Astrocyte (in vitro differentiated cells and primary cell): ENCODE measurements around the gene RPL13. TPM values are rescaled to one million over a fixed set of nuclear protein-coding genes. Genes with fewer than 3 reads are reported as not detected.

Experiments
- DNase-seq: peaks from one replicate; pipeline ENCODE4 v3.0.0-alpha.2; 2010; ENCODE audit warnings: low read depth
- FAIRE-seq: peaks from 2 replicates; lab custom pipeline; 2011; peaks lifted over from hg19 to GRCh38; lab: Jason Lieb, UNC
- H2AFZ ChIP-seq: 2 replicates; pipeline ENCODE4 v1.6.0; 2012; ENCODE audit warnings: low read depth, low read length, inconsistent platforms
- H3K27ac ChIP-seq: 2 replicates; pipeline ENCODE4 v1.5.1; 2011; ENCODE audit warnings: low read depth, low read length, inconsistent platforms
- H3K27me3 ChIP-seq: 2 replicates; pipeline ENCODE4 v1.6.0; 2011; ENCODE audit warnings: low read length, inconsistent platforms; ENCODE audit not compliant: insufficient read depth
- H3K36me3 ChIP-seq: 2 replicates; pipeline ENCODE4 v1.5.1; 2011; ENCODE audit warnings: low read length, inconsistent platforms; ENCODE audit not compliant: insufficient read depth
- H3K4me1 ChIP-seq: 2 replicates; pipeline ENCODE4 v1.5.1; 2011; ENCODE audit warnings: low read length, inconsistent platforms; ENCODE audit not compliant: insufficient read depth
- H3K4me2 ChIP-seq: 2 replicates; pipeline ENCODE4 v1.6.0; 2012; ENCODE audit warnings: low read length, inconsistent platforms
- H3K4me3 ChIP-seq: 2 replicates; pipeline ENCODE4 v1.5.1; 2011; ENCODE audit warnings: low read depth, mild to moderate bottlenecking, low read length, inconsistent platforms; ENCODE audit not compliant: insufficient read depth
- H3K79me2 ChIP-seq: 2 replicates; pipeline ENCODE4 v1.6.0; 2012; ENCODE audit warnings: mild to moderate bottlenecking, low read length, inconsistent platforms; ENCODE audit not compliant: insufficient read depth
- H3K9ac ChIP-seq: 2 replicates; pipeline ENCODE4 v1.6.0; 2012; ENCODE audit warnings: mild to moderate bottlenecking, low read length, inconsistent platforms
- H3K9me3 ChIP-seq: 2 replicates; pipeline ENCODE4 v1.5.1; 2012; ENCODE audit warnings: low read depth, mild to moderate bottlenecking, low read length, inconsistent platforms; ENCODE audit not compliant: insufficient read depth
- H4K20me1 ChIP-seq: 2 replicates; pipeline ENCODE4 v1.6.0; 2012; ENCODE audit warnings: low read length, inconsistent platforms; ENCODE audit not compliant: insufficient read depth
- H3K27ac Mint-ChIP-seq: one replicate; pipeline ENCODE4 v1.8.0; 2021; ENCODE audit warnings: mild to moderate bottlenecking, mixed read lengths; ENCODE audit not compliant: unreplicated experiment
- H3K27me3 Mint-ChIP-seq: one replicate; pipeline ENCODE4 v1.8.0; 2021; ENCODE audit warnings: low read depth, mixed read lengths; ENCODE audit not compliant: unreplicated experiment
- H3K36me3 Mint-ChIP-seq: one replicate; pipeline ENCODE4 v1.8.0; 2021; ENCODE audit warnings: low read depth, mixed read lengths; ENCODE audit not compliant: unreplicated experiment
- H3K4me1 Mint-ChIP-seq: one replicate; pipeline ENCODE4 v1.8.0; 2021; ENCODE audit warnings: low read depth, mixed read lengths; ENCODE audit not compliant: unreplicated experiment
- H3K4me3 Mint-ChIP-seq: one replicate; pipeline ENCODE4 v1.8.0; 2021; ENCODE audit warnings: mild to moderate bottlenecking, moderate library complexity, mixed read lengths; ENCODE audit not compliant: unreplicated experiment
- H3K9me3 Mint-ChIP-seq: one replicate; pipeline ENCODE4 v1.8.0; 2021; ENCODE audit warnings: mild to moderate bottlenecking, mixed read lengths; ENCODE audit not compliant: unreplicated experiment
- EZH2 ChIP-seq: IDR thresholded peaks from 2 replicates; pipeline ENCODE4 v1.6.1; 2012; ENCODE audit warnings: mild to moderate bottlenecking, low read length, inconsistent platforms; ENCODE audit not compliant: insufficient read depth
- total RNA-seq: library from RNA; stranded (reverse); gene quantifications from 2 replicates; pipeline ENCODE4 v1.2.1, GENCODE V29; 2021
- TF ChIP-seq, protein P1 (sequence below): IDR thresholded peaks from 2 replicates; pipeline ENCODE4 v1.5.1; 2011; ENCODE audit warnings: low read depth, mild to moderate bottlenecking, inconsistent platforms, low read length, moderate library complexity; ENCODE audit not compliant: insufficient read depth

RPL13 gene
- total RNA-seq, 1 donor from 2014 or later = 1,239 TPM

DNA sequence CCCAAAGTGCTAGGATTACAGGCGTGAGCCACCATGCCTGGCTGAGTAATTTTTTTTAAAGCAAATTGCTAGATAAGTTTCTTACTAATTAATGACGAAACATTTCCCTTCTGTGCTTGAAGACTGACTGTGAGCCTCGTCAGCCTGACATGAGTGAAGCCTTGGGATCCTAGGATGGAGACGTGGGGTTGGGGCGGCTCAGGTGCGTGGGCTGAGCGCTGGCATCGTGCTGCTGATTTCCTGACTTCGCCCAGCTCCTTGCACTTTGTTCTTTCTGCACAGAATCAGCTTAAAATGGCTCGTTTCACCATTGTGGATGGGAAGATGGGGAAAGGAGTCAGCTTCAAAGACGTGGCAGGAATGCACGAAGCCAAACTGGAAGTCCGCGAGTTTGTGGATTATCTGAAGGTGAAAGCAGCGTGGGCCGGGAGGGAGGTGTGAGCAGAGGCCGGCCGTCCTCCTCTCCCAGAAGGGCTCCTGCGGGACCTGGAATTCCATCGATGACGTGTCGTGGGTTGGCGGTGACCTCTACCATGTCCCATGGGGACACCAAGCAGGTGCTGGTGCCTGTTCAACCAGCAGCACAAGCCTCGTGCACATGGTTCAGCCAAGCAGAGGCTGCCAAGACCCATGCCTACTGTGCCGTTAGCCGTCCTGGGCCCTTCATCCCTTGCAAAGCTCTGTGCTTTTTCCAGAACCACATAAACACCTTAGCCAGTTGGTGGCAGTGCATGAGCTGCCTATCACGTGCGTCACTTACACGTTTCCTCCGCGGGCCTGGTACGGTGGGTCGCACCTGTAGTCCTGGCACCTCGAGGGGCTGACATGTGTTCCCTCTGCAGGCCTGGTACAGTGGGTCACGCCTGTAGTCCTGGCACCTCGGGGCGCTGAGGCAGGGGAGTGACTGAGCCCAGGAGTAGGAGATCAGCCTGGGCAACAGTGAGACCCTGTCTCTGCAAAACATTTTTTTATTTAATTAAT, 29.8 kb upstream of the RPL13 start:
- Histone ChIP-seq H4K20me1 (peaks cover 53% of the 10 kb centered on the region), H3K79me2 (peaks cover 39% of the 10 kb centered on the region), H3K9me3 (no peaks in the 10 kb centered on the region), H2AFZ (no peak overlapping the region), H3K27me3 (no peaks in the 10 kb centered on the region), H3K4me1 (no peaks in the 10 kb centered on the region), H3K36me3 (peaks cover 49% of the 10 kb centered on the region), H3K4me3 (no peak overlapping the region), H3K27ac (no peak overlapping the region), H3K9ac (no peak overlapping the region), H3K4me2 (no peak overlapping the region)
- Mint-ChIP-seq H3K4me1 (no peaks in the 10 kb centered on the region), H3K27ac (no peak overlapping the region), H3K27me3 (no peaks in the 10 kb centered on the region), H3K4me3 (no peak overlapping the region), H3K36me3 (peaks cover 6% of the 10 kb centered on the region), H3K9me3 (no peaks in the 10 kb centered on the region)
- DNase-seq (no peak), FAIRE-seq (no peak)
- TF ChIP-seq EZH2 = no peak
- TF ChIP-seq, protein P1, sequence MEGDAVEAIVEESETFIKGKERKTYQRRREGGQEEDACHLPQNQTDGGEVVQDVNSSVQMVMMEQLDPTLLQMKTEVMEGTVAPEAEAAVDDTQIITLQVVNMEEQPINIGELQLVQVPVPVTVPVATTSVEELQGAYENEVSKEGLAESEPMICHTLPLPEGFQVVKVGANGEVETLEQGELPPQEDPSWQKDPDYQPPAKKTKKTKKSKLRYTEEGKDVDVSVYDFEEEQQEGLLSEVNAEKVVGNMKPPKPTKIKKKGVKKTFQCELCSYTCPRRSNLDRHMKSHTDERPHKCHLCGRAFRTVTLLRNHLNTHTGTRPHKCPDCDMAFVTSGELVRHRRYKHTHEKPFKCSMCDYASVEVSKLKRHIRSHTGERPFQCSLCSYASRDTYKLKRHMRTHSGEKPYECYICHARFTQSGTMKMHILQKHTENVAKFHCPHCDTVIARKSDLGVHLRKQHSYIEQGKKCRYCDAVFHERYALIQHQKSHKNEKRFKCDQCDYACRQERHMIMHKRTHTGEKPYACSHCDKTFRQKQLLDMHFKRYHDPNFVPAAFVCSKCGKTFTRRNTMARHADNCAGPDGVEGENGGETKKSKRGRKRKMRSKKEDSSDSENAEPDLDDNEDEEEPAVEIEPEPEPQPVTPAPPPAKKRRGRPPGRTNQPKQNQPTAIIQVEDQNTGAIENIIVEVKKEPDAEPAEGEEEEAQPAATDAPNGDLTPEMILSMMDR = no peak

DNA sequence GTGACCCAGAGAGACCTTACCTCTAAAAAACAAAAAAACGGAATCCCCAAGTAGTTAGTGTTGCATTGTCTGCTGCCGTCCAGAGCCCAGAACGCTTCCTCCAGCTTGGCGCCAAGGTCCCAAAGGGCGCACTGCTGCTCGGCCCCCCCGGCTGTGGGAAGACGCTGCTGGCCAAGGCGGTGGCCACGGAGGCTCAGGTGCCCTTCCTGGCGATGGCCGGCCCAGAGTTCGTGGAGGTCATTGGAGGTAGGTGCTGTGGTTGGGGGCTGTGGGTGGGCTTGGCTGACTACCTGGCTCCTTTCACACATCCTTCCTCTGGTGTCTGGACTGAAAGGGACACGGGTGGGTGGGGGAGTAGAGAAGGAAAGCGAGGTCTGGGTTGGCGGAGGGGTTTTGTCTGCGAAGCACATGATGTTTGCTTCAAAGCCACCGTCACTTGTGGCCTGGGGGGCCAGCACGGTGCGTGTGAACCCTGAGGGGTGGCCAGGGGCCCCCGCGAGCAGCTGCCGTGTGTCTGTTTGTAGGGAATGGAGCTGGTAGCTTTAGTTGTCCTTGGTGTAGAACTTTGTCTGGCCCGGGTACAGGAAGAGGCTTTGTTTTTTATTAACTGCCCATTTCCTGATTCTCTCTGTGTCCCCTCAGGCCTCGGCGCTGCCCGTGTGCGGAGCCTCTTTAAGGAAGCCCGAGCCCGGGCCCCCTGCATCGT, 28.5 kb upstream of the RPL13 start:
- no peak overlapping the region for H3K4me2 ChIP-seq
- H3K79me2 ChIP-seq = peaks cover 44% of the 10 kb centered on the region
- H3K4me1 Mint-ChIP-seq = no peaks in the 10 kb centered on the region
- H3K27me3 ChIP-seq = no peaks in the 10 kb centered on the region
- no peak for TF ChIP-seq EZH2
- TF ChIP-seq, protein P1 = no peak
- H3K4me3 Mint-ChIP-seq = no peak overlapping the region
- no peak overlapping the region for H3K9ac ChIP-seq
- no peak overlapping the region for H3K27ac Mint-ChIP-seq
- no peaks in the 10 kb centered on the region for H3K9me3 ChIP-seq
- no peak overlapping the region for H3K27ac ChIP-seq
- peaks cover 53% of the 10 kb centered on the region for H4K20me1 ChIP-seq
- peaks cover under 1% of the 10 kb centered on the region for H3K4me1 ChIP-seq
- peaks cover 6% of the 10 kb centered on the region for H3K36me3 Mint-ChIP-seq
- H3K27me3 Mint-ChIP-seq = no peaks in the 10 kb centered on the region
- FAIRE-seq = no peak
- no peaks in the 10 kb centered on the region for H3K9me3 Mint-ChIP-seq
- no peak for DNase-seq
- peaks cover 40% of the 10 kb centered on the region for H3K36me3 ChIP-seq
- H2AFZ ChIP-seq = no peak overlapping the region
- no peak overlapping the region for H3K4me3 ChIP-seq
